Stimulated activated CD8-positive, alpha-beta memory T cell treated with anti-CD3 and anti-CD28 coated beads, Interleukin-12 subunit alpha, Interleukin-12 subunit beta, amount 100 ng/mL, for 1 hour (primary cell): ENCODE results near the gene SF3A2.

ENCODE experiments used
- DNase-seq: peaks from one replicate; pipeline ENCODE4 v3.0.0-alpha.2; 2020; ENCODE audit warnings: low read depth

Gene SF3A2

DNA sequence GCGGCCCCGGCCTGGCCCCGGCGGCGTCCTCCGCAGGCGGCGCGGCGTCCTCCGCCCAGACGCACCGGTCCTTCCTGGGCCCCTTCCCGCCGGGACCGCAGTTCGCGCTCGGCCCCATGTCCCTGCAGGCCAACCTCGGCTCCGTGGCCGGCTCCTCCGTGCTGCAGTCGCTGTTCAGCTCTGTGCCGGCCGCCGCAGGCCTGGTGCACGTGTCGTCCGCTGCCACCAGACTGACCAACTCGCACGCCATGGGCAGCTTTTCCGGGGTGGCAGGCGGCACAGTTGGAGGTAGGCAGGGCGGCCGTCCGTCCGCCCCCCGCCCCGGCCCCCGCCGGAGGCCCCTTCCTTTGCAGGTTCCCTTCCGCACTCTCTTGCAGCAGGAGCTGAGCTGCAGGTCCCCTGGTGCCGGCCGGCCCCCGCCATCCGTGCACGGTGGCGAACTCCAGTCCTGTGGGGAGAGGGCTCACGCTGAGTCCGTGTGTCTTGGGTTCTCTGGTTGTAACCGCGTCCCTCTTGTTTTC lies 9.7 kb upstream of the SF3A2 start:
- DNase-seq = no peak

GRCh38 chr19:2227415-2228156 lies 9.0 kb upstream of the SF3A2 start:
- no peak for DNase-seq

- no peak for DNase-seq
These were observed 8.2 kb upstream of the SF3A2 start for GRCh38 chr19:2228157-2229030.

GRCh38 chr19:2229103-2230032 lies 7.3 kb upstream of the SF3A2 start:
- no peak for DNase-seq

- no peak for DNase-seq
These were observed 6.5 kb upstream of the SF3A2 start for GRCh38 chr19:2230033-2230531.

GRCh38 chr19:2230807-2231533 lies 5.7 kb upstream of the SF3A2 start:
- no peak for DNase-seq

DNA sequence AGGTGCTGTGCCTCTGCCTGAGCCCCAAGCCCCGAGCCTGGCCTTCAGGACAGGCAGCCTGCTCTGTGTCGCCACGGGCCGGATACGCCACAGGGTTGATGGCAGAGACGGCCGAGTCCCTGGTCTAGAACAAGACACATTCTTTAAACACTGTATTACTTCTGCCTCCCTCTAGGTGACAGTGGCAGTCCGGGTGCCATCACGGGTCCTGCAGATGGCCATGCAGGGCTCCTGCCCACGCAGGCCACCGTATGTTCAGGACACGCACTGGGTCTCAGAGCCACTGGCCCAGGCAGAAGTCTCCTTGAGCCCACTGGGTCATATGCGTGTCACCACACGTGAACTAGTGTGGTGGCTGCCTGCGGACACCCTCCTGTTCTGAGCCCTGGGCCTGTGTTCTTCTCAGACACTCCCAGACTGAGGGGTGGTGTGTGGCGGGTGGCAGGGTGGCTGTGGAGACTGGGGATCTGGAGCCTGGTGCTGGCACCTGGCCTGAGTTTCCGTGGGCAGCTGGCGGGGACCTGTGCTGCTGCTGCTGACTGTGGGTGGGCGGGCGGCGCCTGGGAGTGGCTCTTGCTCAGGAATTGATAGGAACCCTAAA lies 4.9 kb upstream of the SF3A2 start:
- DNase-seq = no peak

GRCh38 chr19:2232286-2233151 lies 4.1 kb upstream of the SF3A2 start:
- no peak for DNase-seq

DNA sequence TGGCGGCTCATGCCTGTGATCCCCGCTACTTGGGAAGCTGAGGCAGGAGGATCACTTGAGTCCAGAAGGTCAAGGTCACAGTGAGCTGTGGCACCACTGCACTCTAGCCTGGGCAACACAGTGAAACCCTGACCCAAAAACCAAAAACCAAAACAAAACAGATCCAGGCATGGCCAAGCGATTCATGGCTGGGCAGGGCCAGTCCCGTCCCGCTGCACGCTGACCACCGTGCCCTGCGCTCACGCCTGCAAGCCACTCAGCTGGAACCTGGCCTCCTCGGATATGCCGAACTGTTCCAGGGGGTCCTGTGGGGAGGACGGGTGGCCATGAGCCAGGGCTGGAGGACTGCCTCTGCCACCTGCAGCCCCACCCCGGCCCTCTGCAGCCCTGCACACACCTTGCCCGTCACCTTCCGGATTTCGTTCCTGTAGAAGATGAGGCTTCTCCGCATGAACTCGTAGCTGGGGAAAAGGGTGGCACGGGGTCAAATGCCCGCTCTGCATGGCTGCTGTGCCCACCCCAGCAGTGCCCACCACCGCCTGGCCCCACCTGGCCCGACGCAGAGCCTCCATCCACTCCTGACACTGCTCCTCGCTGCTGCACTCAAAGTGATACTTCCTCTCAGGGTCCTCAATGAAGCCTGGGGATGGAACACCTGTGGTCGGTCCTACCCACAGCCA lies 2.9 kb upstream of the SF3A2 start:
- no peak for DNase-seq

- no peak for DNase-seq
These were observed 1.6 kb upstream of the SF3A2 start for GRCh38 chr19:2234996-2235380.

- DNase-seq = no peak
These were observed 1.1 kb upstream of the SF3A2 start for GRCh38 chr19:2235381-2236063.

GRCh38 chr19:2236064-2236313 lies 635 bp upstream of the SF3A2 start:
- DNase-seq = no peak

- DNase-seq = no peak
These were observed 636 bp downstream of the SF3A2 start for GRCh38 chr19:2237051-2237868.

DNA sequence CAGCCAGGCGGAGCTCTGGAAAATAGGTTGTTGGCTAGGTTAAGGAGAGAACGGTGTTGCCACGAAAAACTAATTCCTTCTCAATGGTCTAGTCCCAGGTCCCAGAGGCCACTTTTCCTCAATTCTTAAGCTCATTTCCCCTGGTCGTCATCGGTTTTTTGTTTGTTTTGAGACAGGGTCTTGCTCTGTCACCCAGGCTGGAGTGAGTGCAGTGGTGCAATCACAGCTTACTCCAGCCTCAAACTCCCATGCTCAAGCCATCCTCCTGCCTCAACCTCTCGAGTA lies 1.2 kb downstream of the SF3A2 start:
- no peak for DNase-seq

DNA sequence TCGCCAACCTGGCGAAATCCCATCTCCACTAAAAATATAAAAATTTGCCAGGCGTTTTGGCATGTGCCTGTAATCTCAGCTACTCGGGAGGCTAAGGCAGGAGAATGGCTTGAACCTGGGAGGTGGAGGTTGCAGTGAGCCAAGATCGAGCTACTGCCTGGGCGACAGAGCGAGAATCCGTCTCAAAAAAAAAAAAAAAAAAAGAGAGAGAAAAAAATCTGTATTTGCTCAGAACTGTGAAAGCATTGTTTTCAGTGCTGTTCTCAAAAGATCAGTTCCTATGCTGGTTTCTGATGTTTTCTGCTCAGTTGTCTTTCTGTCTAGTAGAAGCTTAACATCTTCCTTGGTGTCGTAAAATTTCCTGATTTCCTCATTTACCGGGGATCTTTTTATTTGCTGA lies 2.5 kb downstream of the SF3A2 start:
- no peak for DNase-seq

DNA sequence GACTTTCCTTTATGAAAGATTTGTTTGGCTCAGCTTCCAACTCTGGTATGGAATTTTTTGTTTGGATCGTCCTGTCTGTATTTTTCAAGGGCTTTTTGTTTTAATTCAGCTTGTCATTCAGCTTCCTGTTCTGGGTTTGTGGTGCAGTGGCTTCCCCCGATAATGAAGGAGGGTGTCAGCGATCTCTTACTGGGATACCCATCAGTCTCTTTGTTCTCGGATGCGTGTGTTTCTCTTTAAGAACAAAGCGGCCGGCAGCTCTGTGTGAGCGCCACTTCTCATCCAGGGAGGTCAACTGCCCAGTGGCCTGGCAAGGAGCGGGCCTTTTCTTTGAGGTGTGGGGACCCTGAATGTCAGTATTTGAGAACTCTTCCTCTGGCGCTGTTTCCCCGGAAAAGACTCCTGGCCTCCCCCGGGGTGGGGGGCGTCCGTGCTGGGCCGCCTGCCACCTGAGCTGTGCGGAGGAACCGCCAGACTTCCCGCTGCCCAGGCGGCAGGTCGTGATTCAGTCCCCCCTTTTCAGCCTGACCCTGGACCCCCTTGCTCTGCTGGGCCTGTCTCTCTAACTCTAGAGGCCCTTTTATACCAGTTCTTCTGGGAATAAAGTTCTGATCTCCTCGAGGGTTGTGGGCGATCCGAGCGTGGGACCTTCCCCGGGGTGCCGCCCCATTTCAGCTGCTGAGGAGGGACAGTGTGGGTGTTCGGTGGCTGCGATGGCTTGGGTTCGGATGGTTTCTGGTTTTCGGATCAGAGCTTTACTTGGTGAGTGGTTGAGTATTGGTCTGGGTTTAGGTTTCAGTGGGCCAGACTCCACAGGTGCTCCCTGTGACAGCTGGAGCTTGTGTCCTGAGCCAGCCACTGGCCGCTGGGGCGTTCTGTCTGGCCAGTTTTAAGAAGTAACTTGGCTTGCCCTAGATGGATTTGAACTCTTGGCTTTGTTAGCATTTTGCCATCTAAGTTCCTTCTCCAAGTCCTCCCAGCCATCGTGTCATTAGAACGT lies 3.4 kb downstream of the SF3A2 start:
- DNase-seq = no peak
